K562 (cell line): ENCODE data around the gene EXOC4. TPM values are rescaled to one million over a fixed set of nuclear protein-coding genes. Genes with fewer than 3 reads are reported as not detected.
A peak's percentile ranks its signal among the peaks of the same experiment; 100 is the strongest.

Source experiments
- ATAC-seq: fragments of 200-7000 bp; cut with Tn5 transposase; 3 replicates; pipeline ENCODE4 v1.9.1; 2020; ENCODE audit warnings: moderate library complexity
- BruUV-seq: library from RNA; stranded (reverse); fragments of 400-500 nt; replicated peaks from 2 replicates; lab custom pipeline; 2021; lab: Mats Ljungman, UMichigan
- CTCF ChIA-PET: fragments of 300-600 bp; formaldehyde crosslinking; extraction: SDS; loops from one replicate; lab custom pipeline; 2021; ENCODE audit warnings: low intra/inter-chr PET ratio; lab: Yijun Ruan, JAX
- POLR2A ChIA-PET: fragments of 300-600, 350-650 bp; sonication (Branson Sonifier 250); formaldehyde crosslinking; extraction: SDS; loops from one replicate; lab custom pipeline; 2021; ENCODE audit warnings: antibody characterized with exemption, inconsistent platforms; lab: Yijun Ruan, JAX
- DNase-seq, 4 experiments: peaks; one replicate each; pipeline versions ENCODE4 v3.0.0 to v3.0.0-alpha.2; 2011 to 2018; ENCODE audit warnings: low spot score in 3 of 4, mixed read lengths in 3 of 4; ENCODE audit errors: extremely low read depth in 1 of 4
- FAIRE-seq: peaks from 2 replicates; lab custom pipeline; 2011; peaks lifted over from hg19 to GRCh38; lab: Jason Lieb, UNC
- H2AFZ ChIP-seq: 2 replicates; pipeline ENCODE4 v1.6.0; 2011; ENCODE audit warnings: low read depth, low read length, control low read depth, inconsistent platforms
- H3K27ac ChIP-seq: fragments of 200-600 bp; 3 replicates; pipeline ENCODE4 v1.8.0; 2011; ENCODE audit warnings: low read depth, mild to moderate bottlenecking, control low read depth, inconsistent platforms, low read length, moderate library complexity, mixed read lengths; ENCODE audit errors: extremely low read depth
- H3K27me3 ChIP-seq, 2 experiments: fragments of 300-600 bp in 1 of 2; 2 replicates in 1 of 2; 3 replicates in 1 of 2; pipeline versions ENCODE4 v1.6.0 to v1.8.0; 2011; ENCODE audit warnings: inconsistent platforms in 2 of 2, low read length in 2 of 2, mild to moderate bottlenecking in 1 of 2, mixed read lengths in 1 of 2, moderate library complexity in 1 of 2; ENCODE audit not compliant: control insufficient read depth in 2 of 2, insufficient read depth in 2 of 2
- H3K36me3 ChIP-seq: fragments of 300-600 bp; 3 replicates; pipeline ENCODE4 v1.8.0; 2011; ENCODE audit warnings: mild to moderate bottlenecking, low read length, inconsistent platforms; ENCODE audit not compliant: control insufficient read depth, insufficient read depth
- H3K4me1 ChIP-seq, 2 experiments: fragments of 200-600 bp in 1 of 2; replicated peaks in 1 of 2; 2 replicates in 1 of 2; 3 replicates in 1 of 2; pipeline versions ENCODE4 v1.5.1 to v1.8.0; 2011; ENCODE audit warnings: inconsistent platforms in 2 of 2, low read length in 2 of 2, mild to moderate bottlenecking in 1 of 2, mixed read lengths in 1 of 2, moderate library complexity in 1 of 2; ENCODE audit not compliant: control insufficient read depth in 2 of 2, insufficient read depth in 2 of 2
- H3K4me2 ChIP-seq: 2 replicates; pipeline ENCODE4 v1.6.1; 2011; ENCODE audit warnings: low read length, control low read depth, inconsistent platforms, mixed read lengths; ENCODE audit not compliant: insufficient read depth
- H3K4me3 ChIP-seq: fragments of 200-600 bp; sonication (generic), shearing (Covaris generic); 2 replicates; pipeline ENCODE4 v1.5.1; 2016; ENCODE audit warnings: control low read depth, inconsistent platforms
- H3K79me2 ChIP-seq: fragments of 200-600 bp; 3 replicates; pipeline ENCODE4 v1.8.0; 2011; ENCODE audit warnings: low read length, inconsistent platforms; ENCODE audit not compliant: control insufficient read depth, insufficient read depth
- H3K9ac ChIP-seq, 2 experiments: 2 replicates each; pipeline versions ENCODE4 v1.6.0 to v1.6.1; 2011; ENCODE audit warnings: low read depth in 2 of 2, low read length in 2 of 2, control low read depth in 1 of 2, inconsistent platforms in 1 of 2, mild to moderate bottlenecking in 1 of 2, mixed read lengths in 1 of 2; ENCODE audit not compliant: insufficient read depth in 1 of 2
- H3K9me1 ChIP-seq: one replicate; pipeline ENCODE4 v1.6.0; 2011; ENCODE audit warnings: inconsistent platforms, mild to moderate bottlenecking, low read length, moderate library complexity; ENCODE audit not compliant: control insufficient read depth, insufficient read depth
- H3K9me3 ChIP-seq: replicated peaks from 2 replicates; pipeline ENCODE4 v1.5.1; 2011; ENCODE audit warnings: low read depth, low read length, inconsistent platforms; ENCODE audit not compliant: control insufficient read depth, insufficient read depth
- H4K20me1 ChIP-seq: replicated peaks from 2 replicates; pipeline ENCODE4 v1.6.1; 2011; ENCODE audit warnings: low read length, inconsistent platforms, mixed read lengths; ENCODE audit not compliant: control insufficient read depth, insufficient read depth
- CREB3 ChIP-seq: fragments of 450-650 bp; conservative IDR thresholded peaks from 2 replicates; pipeline ENCODE4 v1.6.1; 2016; ENCODE audit warnings: missing genetic modification characterization, low read depth, mild to moderate bottlenecking, missing compliant biosample characterization, moderate library complexity
- EHMT2 ChIP-seq: fragments of 450-650 bp; IDR thresholded peaks from 2 replicates; pipeline ENCODE4 v1.6.1; 2018; ENCODE audit warnings: antibody characterized with exemption
- HCFC1 ChIP-seq: IDR thresholded peaks from 2 replicates; pipeline ENCODE4 v1.6.1; 2012; ENCODE audit warnings: low read depth, low read length, improper control_type of control experiment
- MIER1 ChIP-seq: fragments of 450-650 bp; IDR thresholded peaks from 2 replicates; pipeline ENCODE4 v1.6.1; 2016; ENCODE audit warnings: antibody characterized with exemption, mild to moderate bottlenecking, low read depth
- SPI1 ChIP-seq: IDR thresholded peaks from 2 replicates; pipeline ENCODE4 v1.6.1; 2011; ENCODE audit warnings: low read depth, low read length, control low read depth, borderline replicate concordance
- VEZF1 ChIP-seq: fragments of 200-800 bp; sonication (Bioruptor generic); IDR thresholded peaks from 2 replicates; pipeline ENCODE4 v1.6.1; 2017; ENCODE audit warnings: missing genetic modification characterization, missing compliant biosample characterization
- YBX1 ChIP-seq: fragments of 450-650 bp; IDR thresholded peaks from 2 replicates; pipeline ENCODE4 v1.7.1; 2016; ENCODE audit warnings: mild to moderate bottlenecking
- ZBTB11 ChIP-seq, 3 experiments: fragments of 200-800 bp in 1 of 3; fragments of 250-450 bp in 1 of 3; fragments of 450-650 bp in 1 of 3; sonication (Bioruptor Pico) in 1 of 3; sonication (Bioruptor generic) in 1 of 3; formaldehyde crosslinking in 1 of 3; IDR thresholded peaks; 2 replicates each; pipeline versions ENCODE4 v1.6.1 to v1.8.0; 2016 to 2022; ENCODE audit warnings: mild to moderate bottlenecking in 2 of 3, missing genetic modification characterization in 2 of 3, missing compliant biosample characterization in 1 of 3, moderate library complexity in 1 of 3
- ZKSCAN3 ChIP-seq: fragments of 250-450 bp; sonication (Bioruptor Pico); IDR thresholded peaks from 2 replicates; pipeline ENCODE4 v1.4.0; 2020
- ZNF175 ChIP-seq: fragments of 200-800 bp; sonication (Bioruptor generic); IDR thresholded peaks from 2 replicates; pipeline ENCODE4 v1.6.1; 2016; ENCODE audit warnings: low read depth, mild to moderate bottlenecking, missing genetic modification characterization, missing compliant biosample characterization
- ZNF644 ChIP-seq: fragments of 200-800 bp; sonication (Bioruptor generic); IDR thresholded peaks from 2 replicates; pipeline ENCODE4 v1.6.1; 2016; ENCODE audit warnings: low read depth, missing genetic modification characterization, missing compliant biosample characterization
- ZNF766 ChIP-seq: fragments of 200-800 bp; sonication (Bioruptor generic); conservative IDR thresholded peaks from 2 replicates; pipeline ENCODE4 v1.6.1; 2016; ENCODE audit warnings: missing genetic modification characterization, missing compliant biosample characterization
- WGBS: fragments of 100-300 bp; shearing (Covaris generic); methylation state at CpG from one replicate; pipeline ENCODE4 v1.1.6; 2016; ENCODE audit warnings: low coverage, mixed read lengths; ENCODE audit not compliant: insufficient coverage; ENCODE audit errors: missing lambda C conversion rate; 5-methylcytosine and 5-hydroxymethylcytosine counted together
- in situ Hi-C: fragments of 300-500 bp; cut with MboI; formaldehyde crosslinking; loops from 4 replicates; pipeline ENCODE4 v1.15.0; 2018; ENCODE audit warnings: inconsistent platforms, mixed read lengths
- intact Hi-C: fragments of 100-400 bp; cut with micrococcal nuclease; formaldehyde crosslinking; loops from 2 replicates; pipeline ENCODE4 v1.14.2; 2022
- polyA plus RNA-seq, 8 experiments: library from polyadenylated mRNA; depleted of rRNA in 4 of 8; stranded (reverse) in 5 of 8; unstranded in 3 of 8; fragments of >200 nt; fragmentation: Nextera tagmentation in 2 of 8; fragmentation: Illumina TruSeq in 1 of 8; extraction: Ambion mirVana in 2 of 8; extraction: Trizol in 1 of 8; gene quantifications; 2 replicates each; pipeline versions ENCODE4 v1.2.1 to v1.2.3, GENCODE V29; 2011 to 2014; ENCODE audit warnings: inconsistent platforms in 1 of 8, missing spikeins in 1 of 8
- total RNA-seq, 7 experiments: library from RNA; depleted of rRNA in 6 of 7; stranded (reverse); fragments of >200 nt in 6 of 7; fragmentation: Illumina TruSeq in 2 of 7; extraction: Trizol in 2 of 7; gene quantifications; 2 replicates each; pipeline versions ENCODE4 v1.2.1 to v1.2.3, GENCODE V29; 2011 to 2021; ENCODE audit warnings: low replicate concordance in 1 of 7

The EXOC4 gene
- total and polyA plus RNA-seq, 9 of the 15 experiments (the other 6 are each of a cell fraction or from before 2014, with no cell fraction given) = 18.5 to 73.1 (median 46.6) TPM

GRCh38 chr7:134058980-134059379, 806.1 kb downstream of the EXOC4 start:
- H3K79me2 ChIP-seq = no peaks in the 10 kb centered on the region
- no peaks in the 10 kb centered on the region for H3K27me3 ChIP-seq
- FAIRE-seq (peak; percentile 15), DNase-seq (no peak), ATAC-seq (peak; percentile 63; the same call in 2 of the 3 replicates)
- H3K9ac ChIP-seq = no peak overlapping the region
- H3K9me3 ChIP-seq = no peaks in the 10 kb centered on the region
- no peaks in the 10 kb centered on the region for H3K36me3 ChIP-seq
- CTCF ChIA-PET = no interaction called here
- no peaks in the 10 kb centered on the region for H3K9me1 ChIP-seq
- WGBS = 41% methylated on average over 4 of the region's 4 CpGs
- intact Hi-C loops = no loop called here
- peaks cover 0 to 24% of the 10 kb centered on the region in 2 experiments; a peak in 3 of 5 replicates for H3K4me1 ChIP-seq
- no TSS peak for BruUV-seq
- H3K4me3 ChIP-seq = no peak overlapping the region
- H4K20me1 ChIP-seq = no peaks in the 10 kb centered on the region
- POLR2A ChIA-PET = interaction anchor here (0.5 to 1.0 kb wide), 3 partner anchors 20 to 420 kb away, joined by 3 read pairs; no protein-coding TSS in a partner anchor
- H3K4me2 ChIP-seq = no peak overlapping the region
- H2AFZ ChIP-seq = no peak overlapping the region
- in situ Hi-C loops = no loop called here
- H3K27ac ChIP-seq = no peak overlapping the region
- 0 out of 2 replicates have a peak, but pooled peaks have one; percentile 45 for TF ChIP-seq ZNF175 (CRISPR knock-in tag)
- TF ChIP-seq ZNF766 (CRISPR knock-in tag) = peak; percentile 62; the same call in 1 of the 2 replicates
- TF ChIP-seq CREB3 (tag) = 0 out of 2 replicates have a peak, but pooled peaks have one; percentile 64
- TF ChIP-seq ZBTB11 (CRISPR knock-in tag; IDR thresholded peaks at IDR 0.05) = peak in 1 of 3 experiments; percentile 35; a peak in 1 of 6 replicates
- TF ChIP-seq HCFC1 = 0 out of 2 replicates have a peak, but pooled peaks have one; percentile 21
- peak; percentile 77; the same call in 1 of the 2 replicates for TF ChIP-seq ZNF644
- TF ChIP-seq ZKSCAN3 (CRISPR knock-in tag) = no peak
- peak; percentile 95 for TF ChIP-seq EHMT2
- TF ChIP-seq MIER1 = peak; percentile 87
- peak; percentile 14; the same call in 1 of the 2 replicates for TF ChIP-seq VEZF1 (CRISPR knock-in tag)
- no peak for TF ChIP-seq SPI1
- TF ChIP-seq YBX1 = no peak
